SK-N-SH (cell line): Measurements from ENCODE around the gene IRF5. TPM values are rescaled to one million over a fixed set of nuclear protein-coding genes. Genes with fewer than 3 reads are reported as not detected.

Experiments used
- CTCF ChIA-PET: fragments of 300-600, 350-600 bp; formaldehyde crosslinking; extraction: SDS; loops from one replicate; lab custom pipeline; 2021; lab: Yijun Ruan, JAX
- POLR2A ChIA-PET: fragments of 350-600 bp; sonication (Branson Sonifier 250); formaldehyde crosslinking; extraction: SDS; loops from one replicate; lab custom pipeline; 2020; ENCODE audit warnings: antibody characterized with exemption, inconsistent platforms; lab: Yijun Ruan, JAX
- DNase-seq: peaks from one replicate; pipeline ENCODE4 v3.0.0; 2012
- H2AFZ ChIP-seq: fragments of 200-600 bp; sonication (generic); 2 replicates; pipeline ENCODE4 v1.8.1; 2016; ENCODE audit warnings: antibody characterized with exemption, mild to moderate bottlenecking, low read depth
- H3F3A ChIP-seq: fragments of 200-600 bp; sonication (generic); replicated peaks from 2 replicates; pipeline ENCODE3; 2016; ENCODE audit warnings: antibody characterized with exemption, mild to moderate bottlenecking; ENCODE audit not compliant: insufficient read depth
- H3K27ac ChIP-seq, 2 experiments: fragments of 200-500 bp in 1 of 2; fragments of 200-600 bp in 1 of 2; sonication (Bioruptor generic) in 1 of 2; sonication (generic), shearing (Covaris generic) in 1 of 2; 2 replicates each; pipeline versions ENCODE4 v1.5.1 to v1.6.1; 2014 to 2016; ENCODE audit warnings: low read depth in 2 of 2, inconsistent platforms in 1 of 2, low read length in 1 of 2, mild to moderate bottlenecking in 1 of 2, mixed read lengths in 1 of 2
- H3K27me3 ChIP-seq: fragments of 200-600 bp; sonication (generic), shearing (Covaris generic); 2 replicates; pipeline ENCODE4 v1.6.1; 2016; ENCODE audit warnings: mixed run types; ENCODE audit not compliant: insufficient read depth
- H3K36me3 ChIP-seq, 2 experiments: fragments of 200-500 bp in 1 of 2; fragments of 200-600 bp in 1 of 2; sonication (Bioruptor generic) in 1 of 2; sonication (generic) in 1 of 2; replicated peaks in 1 of 2; 2 replicates each; pipeline versions ENCODE3 to v1.5.1; 2014 to 2016; ENCODE audit warnings: low read length in 1 of 2, mild to moderate bottlenecking in 1 of 2; ENCODE audit not compliant: insufficient read depth in 2 of 2, control insufficient read depth in 1 of 2
- H3K4me1 ChIP-seq, 2 experiments: fragments of 200-500 bp in 1 of 2; fragments of 200-600 bp in 1 of 2; sonication (Bioruptor generic) in 1 of 2; sonication (generic), shearing (Covaris generic) in 1 of 2; 2 replicates each; pipeline versions ENCODE4 v1.5.1 to v1.6.1; 2014 to 2016; ENCODE audit warnings: low read depth in 1 of 2, low read length in 1 of 2, mixed run types in 1 of 2; ENCODE audit not compliant: insufficient read depth in 2 of 2, control insufficient read depth in 1 of 2
- H3K4me2 ChIP-seq: fragments of 200-600 bp; sonication (generic), shearing (Covaris generic); 2 replicates; pipeline ENCODE4 v1.6.1; 2017; ENCODE audit warnings: mixed run types
- H3K4me3 ChIP-seq, 2 experiments: fragments of 200-500 bp in 1 of 2; fragments of 200-600 bp in 1 of 2; sonication (Bioruptor generic) in 1 of 2; sonication (generic), shearing (Covaris generic) in 1 of 2; 2 replicates each; pipeline versions ENCODE4 v1.5.1 to v1.8.1; 2014 to 2016; ENCODE audit warnings: low read depth in 2 of 2, inconsistent platforms in 1 of 2, low read length in 1 of 2, mild to moderate bottlenecking in 1 of 2, mixed read lengths in 1 of 2, moderate library complexity in 1 of 2
- H3K79me2 ChIP-seq: fragments of 200-600 bp; sonication (generic); 2 replicates; pipeline ENCODE4 v1.8.1; 2017; ENCODE audit warnings: mild to moderate bottlenecking; ENCODE audit not compliant: insufficient read depth
- H3K9ac ChIP-seq: fragments of 200-600 bp; sonication (generic); 2 replicates; pipeline ENCODE4 v1.6.1; 2017; ENCODE audit warnings: mixed run types
- H3K9me2 ChIP-seq: fragments of 200-600 bp; sonication (generic); 2 replicates; pipeline ENCODE4 v1.6.1; 2017; ENCODE audit warnings: mixed run types
- H3K9me3 ChIP-seq: fragments of 200-600 bp; sonication (generic); 2 replicates; pipeline ENCODE4 v1.6.1; 2017; ENCODE audit warnings: mixed run types, mild to moderate bottlenecking, moderate library complexity
- H4K20me1 ChIP-seq: fragments of 200-600 bp; sonication (generic); 2 replicates; pipeline ENCODE4 v1.6.1; 2017; ENCODE audit warnings: mild to moderate bottlenecking, mixed run types; ENCODE audit not compliant: insufficient read depth
- CTCF ChIP-seq: fragments of 200-600 bp; sonication (generic); IDR thresholded peaks from 2 replicates; pipeline ENCODE4 v1.6.1; 2017; ENCODE audit warnings: antibody characterized with exemption, mild to moderate bottlenecking, moderate library complexity
- EP300 ChIP-seq, 2 experiments: IDR thresholded peaks; 2 replicates each; pipeline versions ENCODE4 v1.4.0 to v1.6.1; 2012; ENCODE audit warnings: borderline replicate concordance in 1 of 2, low read depth in 1 of 2, low read length in 1 of 2
- FOSL2 ChIP-seq: IDR thresholded peaks from 2 replicates; pipeline ENCODE4 v1.4.0; 2012; ENCODE audit warnings: low read depth, mild to moderate bottlenecking, moderate library complexity, borderline replicate concordance
- MEF2A ChIP-seq: IDR thresholded peaks from 2 replicates; pipeline ENCODE4 v1.4.0; 2012; ENCODE audit warnings: low read depth, borderline replicate concordance
- PBX3 ChIP-seq: IDR thresholded peaks from 2 replicates; pipeline ENCODE4; 2012
- POLR2AphosphoS5 ChIP-seq: IDR thresholded peaks from 2 replicates; pipeline ENCODE4 v1.6.1; 2012; ENCODE audit warnings: low read depth, low read length
- REST ChIP-seq: IDR thresholded peaks from 2 replicates; pipeline ENCODE4 v1.6.1; 2012; ENCODE audit warnings: mild to moderate bottlenecking, low read depth, low read length, moderate library complexity
- SMC3 ChIP-seq: IDR thresholded peaks from 2 replicates; pipeline ENCODE4 v1.6.1; 2012; ENCODE audit warnings: low read depth, low read length, improper control_type of control experiment
- ZBTB33 ChIP-seq: IDR thresholded peaks from 2 replicates; pipeline ENCODE4 v1.4.0; 2012; ENCODE audit warnings: low read depth, borderline replicate concordance
- WGBS: methylation state at CpG from one replicate; pipeline ENCODE4 v1.1.6; 2017; ENCODE audit warnings: low lambda C conversion rate; 5-methylcytosine and 5-hydroxymethylcytosine counted together
- polyA plus RNA-seq, 3 experiments: library from polyadenylated mRNA; depleted of rRNA; stranded (reverse); fragments of >200 nt; gene quantifications; 2 replicates each; pipeline ENCODE4 v1.2.3, GENCODE V29; 2012

Gene IRF5
- polyA plus RNA-seq, 1 of the 3 experiments (the other 2 are of a cell fraction), result 0.62 TPM

- no peak overlapping the region for H3K27ac ChIP-seq
- ChIA-PET POLR2A (interaction anchor here (0.5 to 1.3 kb wide), 3 partner anchors 10 to 280 kb away, joined by 3 to 7 read pairs (median 4); no protein-coding TSS in a partner anchor), CTCF (interaction anchor here (1.7 kb wide), 1 partner anchor 35 kb away, joined by 5 read pairs; no protein-coding TSS in a partner anchor)
- H4K20me1 ChIP-seq, result no peaks in the 10 kb centered on the region
- H3K79me2 ChIP-seq, result no peaks in the 10 kb centered on the region
- peaks cover 3% of the 10 kb centered on the region for H3F3A ChIP-seq
- H3K4me3 ChIP-seq, result peak overlapping the region; percentile 60 to 68
- TF ChIP-seq SMC3 (no peak), ZBTB33 (no peak), REST (no peak), POLR2AphosphoS5 (no peak), FOSL2 (no peak), CTCF (no peak), PBX3 (no peak), EP300 (IDR thresholded peaks at IDR 0.05; ENCODE audit: borderline replicate concordance in 1 of 2, low read depth in 1 of 2, low read length in 1 of 2) (no peak), MEF2A (no peak)
- peaks cover 3 to 11% of the 10 kb centered on the region in 2 experiments; a peak in 1 of 4 replicates for H3K4me1 ChIP-seq
- DNase-seq, result peak; percentile 70
- no peaks in the 10 kb centered on the region for H3K9me2 ChIP-seq
- no peaks in the 10 kb centered on the region for H3K36me3 ChIP-seq
- no peaks in the 10 kb centered on the region for H3K9me3 ChIP-seq
- WGBS, result 36% methylated on average over 25 of the region's 30 CpGs
- H3K27me3 ChIP-seq, result peaks cover 41% of the 10 kb centered on the region
- peak overlapping the region; percentile 96 for H3K4me2 ChIP-seq
- H3K9ac ChIP-seq, result peak overlapping the region; percentile 10
- peak overlapping the region; percentile 79 for H2AFZ ChIP-seq
Observed at GRCh38 chr7:128938544-128939074, 882 bp downstream of the IRF5 start.
